ENCODE data around the gene NOP16. TPM values are rescaled to one million over a fixed set of nuclear protein-coding genes. Genes with fewer than 3 reads are reported as not detected.
A peak's percentile ranks its signal among the peaks of the same experiment; 100 is the strongest.

The NOP16 gene
- total RNA-seq, 1 donor from 2014 or later, result 46.3 TPM

DNA sequence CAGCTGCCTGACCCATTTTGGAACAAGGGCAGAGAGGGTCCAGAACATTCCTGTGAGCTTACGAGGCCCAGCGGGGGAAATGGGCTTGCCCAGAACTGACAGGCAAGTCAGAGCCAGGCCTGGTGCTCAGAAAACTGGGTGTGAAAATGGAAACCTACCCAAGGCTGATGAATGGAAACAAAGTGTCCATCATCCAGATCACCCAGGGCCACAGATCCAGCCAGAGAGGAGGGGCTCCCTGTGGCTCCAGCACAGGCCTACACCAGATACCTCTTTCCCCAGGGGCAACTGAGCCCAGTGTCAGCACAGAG lies 24.8 kb upstream of the NOP16 start:
- Histone ChIP-seq H3K36me3 (ENCODE audit: insufficient read depth, low read length) (no peaks in the 10 kb centered on the region), H3K4me3 (ENCODE audit: insufficient read depth, low read depth, low read length) (no peak overlapping the region), H3K27ac (ENCODE audit: low read depth, low read length) (no peak overlapping the region), H2AFZ (ENCODE audit: low read depth, low read length) (no peak overlapping the region), H3K4me1 (ENCODE audit: insufficient read depth, low read length) (peaks cover 11% of the 10 kb centered on the region), H3K9me3 (ENCODE audit: insufficient read depth, low read depth, low read length) (no peaks in the 10 kb centered on the region), H3K79me2 (ENCODE audit: insufficient read depth, low read length) (peaks cover 28% of the 10 kb centered on the region), H4K20me1 (ENCODE audit: insufficient read depth, low read length) (peaks cover 54% of the 10 kb centered on the region), H3K4me2 (ENCODE audit: low read length) (no peak overlapping the region), H3K27me3 (ENCODE audit: insufficient read depth, low read length) (no peaks in the 10 kb centered on the region), H3K9ac (ENCODE audit: low read length) (no peak overlapping the region)
- H3K27me3 Mint-ChIP-seq (ENCODE audit: low read depth, unreplicated experiment), result no peaks in the 10 kb centered on the region
- FAIRE-seq (no peak), DNase-seq (ENCODE audit: low read depth) (no peak)
- H3K27ac Mint-ChIP-seq (ENCODE audit: unreplicated experiment), result no peak overlapping the region
- TF ChIP-seq EZH2 (IDR thresholded peaks at IDR 0.05; ENCODE audit: insufficient read depth, low read length) (no peak), CTCF (IDR thresholded peaks at IDR 0.05; ENCODE audit: insufficient read depth, low read depth, low read length) (no peak)
- H3K4me1 Mint-ChIP-seq (ENCODE audit: low read depth, unreplicated experiment), result peaks cover 28% of the 10 kb centered on the region
- peaks cover 6% of the 10 kb centered on the region for H3K36me3 Mint-ChIP-seq (ENCODE audit: low read depth, unreplicated experiment)
- H3K9me3 Mint-ChIP-seq (ENCODE audit: unreplicated experiment), result no peaks in the 10 kb centered on the region
- no peak overlapping the region for H3K4me3 Mint-ChIP-seq (ENCODE audit: unreplicated experiment)

DNA sequence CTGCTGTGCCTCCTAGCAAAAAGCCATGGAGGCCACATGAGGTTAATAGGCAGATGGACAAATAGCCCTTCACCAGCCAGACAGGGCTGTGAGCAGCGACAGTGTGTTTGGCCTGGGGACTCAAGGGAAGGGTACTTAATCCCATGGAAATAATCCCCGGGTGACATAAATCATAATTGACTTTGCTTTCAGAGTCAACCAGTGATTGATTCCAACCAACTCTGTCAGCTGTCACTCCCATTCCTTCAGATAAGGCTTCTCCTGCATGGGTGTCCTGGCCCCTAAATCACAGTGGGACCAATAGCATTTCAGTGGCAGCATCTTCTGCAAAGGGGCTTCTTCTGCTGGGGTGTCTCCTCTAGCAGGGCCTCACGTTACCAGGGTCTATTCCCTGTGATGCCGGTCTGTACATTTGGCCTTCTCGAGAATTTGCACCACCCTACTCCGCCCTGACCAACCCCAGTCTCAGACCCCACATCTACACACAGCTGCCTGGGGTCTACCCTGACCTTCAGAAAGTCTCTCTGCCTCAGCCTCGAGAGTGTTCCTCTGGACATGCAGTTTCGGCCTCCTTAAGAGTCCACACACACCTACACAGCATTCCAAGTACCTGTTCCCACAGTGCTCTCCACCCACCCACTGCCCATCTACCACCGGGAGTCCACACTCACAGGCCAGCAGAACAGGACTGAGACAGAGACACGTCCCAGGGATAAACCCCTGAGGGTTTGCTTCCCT lies 24.3 kb upstream of the NOP16 start:
- Histone ChIP-seq H3K4me3 (ENCODE audit: insufficient read depth, low read depth, low read length) (no peak overlapping the region), H3K4me2 (ENCODE audit: low read length) (no peak overlapping the region), H3K27me3 (ENCODE audit: insufficient read depth, low read length) (no peaks in the 10 kb centered on the region), H3K79me2 (ENCODE audit: insufficient read depth, low read length) (peaks cover 28% of the 10 kb centered on the region), H3K9ac (ENCODE audit: low read length) (no peak overlapping the region), H3K36me3 (ENCODE audit: insufficient read depth, low read length) (no peaks in the 10 kb centered on the region), H4K20me1 (ENCODE audit: insufficient read depth, low read length) (peaks cover 54% of the 10 kb centered on the region), H3K27ac (ENCODE audit: low read depth, low read length) (no peak overlapping the region), H2AFZ (ENCODE audit: low read depth, low read length) (no peak overlapping the region), H3K4me1 (ENCODE audit: insufficient read depth, low read length) (peaks cover 11% of the 10 kb centered on the region), H3K9me3 (ENCODE audit: insufficient read depth, low read depth, low read length) (no peaks in the 10 kb centered on the region)
- Mint-ChIP-seq H3K9me3 (ENCODE audit: unreplicated experiment) (no peaks in the 10 kb centered on the region), H3K36me3 (ENCODE audit: low read depth, unreplicated experiment) (peaks cover 9% of the 10 kb centered on the region), H3K4me1 (ENCODE audit: low read depth, unreplicated experiment) (peaks cover 25% of the 10 kb centered on the region), H3K4me3 (ENCODE audit: unreplicated experiment) (no peak overlapping the region), H3K27me3 (ENCODE audit: low read depth, unreplicated experiment) (no peaks in the 10 kb centered on the region), H3K27ac (ENCODE audit: unreplicated experiment) (peak overlapping the region; percentile 29)
- FAIRE-seq (no peak), DNase-seq (ENCODE audit: low read depth) (no peak)
- TF ChIP-seq EZH2 (IDR thresholded peaks at IDR 0.05; ENCODE audit: insufficient read depth, low read length) (no peak), CTCF (IDR thresholded peaks at IDR 0.05; ENCODE audit: insufficient read depth, low read depth, low read length) (no peak)

GRCh38 chr5:176410486-176411180 lies 22.2 kb upstream of the NOP16 start:
- Histone ChIP-seq H2AFZ (ENCODE audit: low read depth, low read length) (no peak overlapping the region), H3K9ac (ENCODE audit: low read length) (no peak overlapping the region), H4K20me1 (ENCODE audit: insufficient read depth, low read length) (peaks cover 53% of the 10 kb centered on the region), H3K36me3 (ENCODE audit: insufficient read depth, low read length) (peaks cover 2% of the 10 kb centered on the region), H3K9me3 (ENCODE audit: insufficient read depth, low read depth, low read length) (no peaks in the 10 kb centered on the region), H3K27ac (ENCODE audit: low read depth, low read length) (no peak overlapping the region), H3K27me3 (ENCODE audit: insufficient read depth, low read length) (no peaks in the 10 kb centered on the region), H3K4me1 (ENCODE audit: insufficient read depth, low read length) (peaks cover 2% of the 10 kb centered on the region), H3K79me2 (ENCODE audit: insufficient read depth, low read length) (peaks cover 22% of the 10 kb centered on the region), H3K4me3 (ENCODE audit: insufficient read depth, low read depth, low read length) (no peak overlapping the region), H3K4me2 (ENCODE audit: low read length) (no peak overlapping the region)
- no peak for DNase-seq (ENCODE audit: low read depth)
- FAIRE-seq, result no peak
- Mint-ChIP-seq H3K36me3 (ENCODE audit: low read depth, unreplicated experiment) (peaks cover 18% of the 10 kb centered on the region), H3K27ac (ENCODE audit: unreplicated experiment) (no peak overlapping the region), H3K9me3 (ENCODE audit: unreplicated experiment) (no peaks in the 10 kb centered on the region), H3K27me3 (ENCODE audit: low read depth, unreplicated experiment) (no peaks in the 10 kb centered on the region), H3K4me3 (ENCODE audit: unreplicated experiment) (peak overlapping the region; percentile 36), H3K4me1 (ENCODE audit: low read depth, unreplicated experiment) (peaks cover 20% of the 10 kb centered on the region)
- TF ChIP-seq EZH2 (IDR thresholded peaks at IDR 0.05; ENCODE audit: insufficient read depth, low read length) (no peak), CTCF (IDR thresholded peaks at IDR 0.05; ENCODE audit: insufficient read depth, low read depth, low read length) (no peak)
